Astrocyte of the spinal cord (primary cell): ENCODE data around the gene RSPRY1.
A peak's percentile ranks its signal among the peaks of the same experiment; 100 is the strongest.

Source experiments
- DNase-seq: peaks from one replicate; pipeline ENCODE4 v3.0.0; 2011; ENCODE audit warnings: low read depth, low spot score
- H3K4me3 ChIP-seq: 2 replicates; pipeline ENCODE4 v1.5.1; 2011; ENCODE audit warnings: low read depth, mild to moderate bottlenecking, low read length, moderate library complexity
- CTCF ChIP-seq: IDR thresholded peaks from 2 replicates; pipeline ENCODE4 v1.5.1; 2012; ENCODE audit warnings: low read depth, mild to moderate bottlenecking, low read length, inconsistent platforms
- in situ Hi-C: cut with HindIII; loops from 2 replicates; pipeline ENCODE4 v1.10.0; 2017; ENCODE audit warnings: low sequenced_read_pairs

Gene RSPRY1

DNA sequence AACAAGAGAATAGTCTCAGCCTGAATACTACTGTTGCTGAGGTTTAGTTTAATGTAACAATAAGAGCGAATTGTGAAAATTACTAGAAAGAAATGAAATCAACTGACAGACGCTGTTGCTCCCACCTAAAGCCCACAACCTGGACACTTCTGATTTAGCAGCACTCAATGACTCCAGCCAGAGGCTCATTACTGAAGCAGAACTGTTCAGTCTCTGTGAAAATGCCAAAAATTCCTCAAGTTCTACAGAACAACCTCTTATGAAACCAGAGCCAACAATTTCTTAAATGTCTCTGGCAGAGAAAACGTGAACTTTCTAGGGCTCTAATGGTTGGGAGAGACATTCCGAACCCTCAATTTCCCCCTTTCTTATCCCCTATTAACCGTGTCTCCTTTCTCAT, 10.2 kb upstream of the RSPRY1 start:
- peak; percentile 33 for DNase-seq
- H3K4me3 ChIP-seq = no peak overlapping the region
- in situ Hi-C loops = no loop called here
- TF ChIP-seq CTCF = no peak

DNA sequence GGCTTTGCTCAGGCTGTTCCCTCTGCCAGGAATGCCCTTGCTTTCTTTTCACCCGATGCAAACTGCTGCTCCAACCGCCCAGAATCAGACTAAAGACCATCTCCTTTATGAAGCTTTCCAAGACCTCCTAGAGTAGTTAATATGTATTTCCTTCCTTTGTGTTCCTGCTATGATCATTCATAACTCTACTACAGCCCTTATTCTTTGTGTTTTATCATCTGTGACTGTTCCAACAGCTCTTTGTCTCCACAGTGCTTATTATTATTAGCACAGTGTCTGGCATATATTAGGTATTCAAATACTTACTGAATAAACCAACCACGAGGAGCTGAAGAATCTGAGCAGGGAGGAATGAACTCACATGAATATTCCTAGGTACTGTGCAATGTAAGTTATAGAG, 7.9 kb upstream of the RSPRY1 start:
- in situ Hi-C loops = no loop called here
- no peak overlapping the region for H3K4me3 ChIP-seq
- TF ChIP-seq CTCF = no peak
- DNase-seq = no peak

DNA sequence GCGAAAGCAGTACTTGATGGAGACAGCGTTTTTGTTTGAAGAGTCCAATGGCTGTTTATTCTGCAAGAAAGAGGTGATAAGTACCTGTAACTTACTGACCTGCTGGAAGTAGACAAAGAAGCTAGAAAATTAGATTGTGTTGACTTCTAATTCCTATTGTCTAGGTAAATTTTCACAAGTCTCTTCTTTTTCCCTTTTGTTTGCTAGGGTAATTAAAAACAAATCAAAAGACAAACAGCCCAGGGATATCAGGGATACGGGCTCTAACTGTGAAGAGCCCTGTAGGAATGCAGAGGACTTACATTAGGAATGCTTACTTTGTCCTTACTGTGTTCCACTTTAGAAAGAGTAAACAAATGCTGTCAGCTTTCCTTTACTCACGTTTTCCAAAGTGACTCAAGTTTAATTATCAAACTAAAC, 7.3 kb upstream of the RSPRY1 start:
- no peak for TF ChIP-seq CTCF
- DNase-seq = peak; percentile 14
- in situ Hi-C loops = no loop called here

DNA sequence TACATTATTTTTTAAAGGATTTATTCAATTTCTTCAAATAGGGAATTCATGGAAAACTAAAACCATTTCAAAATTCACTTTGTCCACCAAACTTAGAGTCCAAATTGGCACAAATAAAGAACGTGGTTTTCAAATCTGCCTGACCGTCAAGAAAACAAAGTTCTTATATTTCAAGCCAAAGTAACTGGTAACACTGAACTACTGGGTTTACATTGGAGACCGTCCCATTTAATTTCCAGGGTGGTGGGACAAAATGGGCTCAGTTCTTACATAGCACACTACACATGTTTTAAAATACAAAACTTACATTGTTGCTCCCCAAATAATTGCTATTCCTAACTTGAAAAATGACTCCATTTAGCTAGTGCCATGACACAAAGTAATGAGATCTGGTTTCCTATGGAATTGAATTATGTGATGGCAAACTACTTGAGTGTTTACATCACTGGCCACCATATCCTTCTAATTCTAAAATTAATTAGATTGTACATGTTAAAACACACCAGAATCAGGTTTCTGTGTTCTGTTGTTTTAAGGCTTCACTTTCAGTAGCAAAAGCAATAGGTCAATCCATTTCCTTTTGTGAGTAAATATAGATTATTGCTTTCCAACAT, 6.8 kb upstream of the RSPRY1 start:
- in situ Hi-C loops = no loop called here
- no peak for TF ChIP-seq CTCF
- DNase-seq = peak; percentile 36
- no peak overlapping the region for H3K4me3 ChIP-seq

More for the DNA sequence above, 7.3 kb upstream of the RSPRY1 start:
- H3K4me3 ChIP-seq = no peak overlapping the region

GRCh38 chr16:57184113-57184512, 2.0 kb upstream of the RSPRY1 start:
- no peak overlapping the region for H3K4me3 ChIP-seq
- TF ChIP-seq CTCF = no peak

GRCh38 chr16:57184887-57185445, 1.2 kb upstream of the RSPRY1 start:
- peak overlapping the region; percentile 93 for H3K4me3 ChIP-seq
- in situ Hi-C loops = no loop called here
- no peak for DNase-seq
- TF ChIP-seq CTCF = no peak

More at GRCh38 chr16:57184113-57184512, 2.0 kb upstream of the RSPRY1 start:
- no peak for DNase-seq
- in situ Hi-C loops = no loop called here
